OCI-LY7 (cell line): ENCODE data around the gene DIP2C. TPM values are rescaled to one million over a fixed set of nuclear protein-coding genes. Genes with fewer than 3 reads are reported as not detected.

Source experiments
- BruUV-seq: library from RNA; stranded (reverse); fragments of 400-500 nt; replicated peaks from 2 replicates; lab custom pipeline; 2021; lab: Mats Ljungman, UMichigan
- CTCF ChIA-PET: fragments of 300-600 bp; sonication (Branson Sonifier 250); formaldehyde crosslinking; loops from one replicate; lab custom pipeline; 2022; ENCODE audit warnings: antibody characterized with exemption; ENCODE audit not compliant: unreplicated experiment; lab: Charles Lee
- POLR2A ChIA-PET: fragments of 300-600 bp; sonication (Branson Sonifier 250); formaldehyde crosslinking; loops from one replicate; lab custom pipeline; 2022; ENCODE audit warnings: antibody characterized with exemption; lab: Charles Lee
- DNase-seq: peaks from one replicate; pipeline ENCODE4 v3.0.0-alpha.2; 2015; ENCODE audit warnings: low spot score
- H2AFZ ChIP-seq: fragments of 200-600 bp; sonication (generic), shearing (Covaris generic); 2 replicates; pipeline ENCODE4 v1.6.1; 2014; ENCODE audit warnings: mild to moderate bottlenecking, antibody characterized with exemption, low read length, moderate library complexity
- H3K27ac ChIP-seq: fragments of 200-600 bp; sonication (generic); 2 replicates; pipeline ENCODE4 v1.5.1; 2014; ENCODE audit warnings: mixed run types, low read depth, mild to moderate bottlenecking, moderate library complexity, low read length, inconsistent platforms; ENCODE audit not compliant: poor library complexity, severe bottlenecking
- H3K36me3 ChIP-seq: fragments of 200-600 bp; sonication (generic); 2 replicates; pipeline ENCODE4 v1.6.1; 2014; ENCODE audit warnings: mild to moderate bottlenecking, antibody characterized with exemption, low read length, moderate library complexity, mixed read lengths; ENCODE audit not compliant: insufficient read depth
- H3K4me1 ChIP-seq: fragments of 200-600 bp; sonication (generic); 2 replicates; pipeline ENCODE4 v1.5.1; 2014; ENCODE audit warnings: mild to moderate bottlenecking, low read length; ENCODE audit not compliant: insufficient read depth, poor library complexity, severe bottlenecking
- H3K4me2 ChIP-seq: fragments of 200-600 bp; sonication (generic); 2 replicates; pipeline ENCODE4 v1.6.1; 2014; ENCODE audit warnings: mild to moderate bottlenecking, low read length
- H3K4me3 ChIP-seq: fragments of 200-600 bp; sonication (generic); 2 replicates; pipeline ENCODE4 v1.5.1; 2014; ENCODE audit warnings: mild to moderate bottlenecking, low read depth, low read length; ENCODE audit not compliant: poor library complexity, severe bottlenecking
- H3K79me2 ChIP-seq: fragments of 200-600 bp; sonication (generic); 2 replicates; pipeline ENCODE4 v1.6.1; 2016; ENCODE audit warnings: low read depth, mild to moderate bottlenecking, low read length, moderate library complexity, mixed read lengths; ENCODE audit not compliant: insufficient read depth
- H3K9me2 ChIP-seq: fragments of 200-600 bp; sonication (generic); 2 replicates; pipeline ENCODE4 v1.6.1; 2016; ENCODE audit warnings: mild to moderate bottlenecking, low read length, mixed read lengths; ENCODE audit not compliant: insufficient read depth
- H3K9me3 ChIP-seq: fragments of 200-600 bp; sonication (generic); 2 replicates; pipeline ENCODE4 v1.6.1; 2014; ENCODE audit warnings: mild to moderate bottlenecking, mixed run types, low read length, mixed read lengths
- H4K20me1 ChIP-seq: fragments of 200-600 bp; sonication (generic); 2 replicates; pipeline ENCODE4 v1.6.1; 2014; ENCODE audit warnings: mild to moderate bottlenecking, antibody characterized with exemption, low read length, moderate library complexity, mixed read lengths; ENCODE audit not compliant: insufficient read depth
- EZH2phosphoT487 ChIP-seq: fragments of 200-600 bp; sonication (generic); IDR thresholded peaks from 2 replicates; pipeline ENCODE4 v1.6.1; 2018; ENCODE audit warnings: low read depth, borderline replicate concordance, mild to moderate bottlenecking, mixed run types, antibody characterized with exemption, low read length, moderate library complexity, mixed read lengths
- intact Hi-C: fragments of 100-400 bp; cut with micrococcal nuclease; formaldehyde crosslinking; loops from one replicate; pipeline ENCODE4 v1.10.0; 2022; ENCODE audit not compliant: unreplicated experiment
- total RNA-seq, 2 experiments: library from RNA; depleted of rRNA in 1 of 2; stranded (reverse); fragments of >200 nt in 1 of 2; shearing (Covaris generic) in 1 of 2; gene quantifications; 2 replicates each; pipeline ENCODE4 v1.2.3, GENCODE V29; 2014 to 2022
- TF ChIP-seq, protein P1 (sequence below): fragments of 200-600 bp; sonication (generic); conservative IDR thresholded peaks from 2 replicates; pipeline ENCODE4 v1.5.1; 2014; ENCODE audit warnings: mild to moderate bottlenecking, antibody characterized with exemption, low read length, moderate library complexity, mixed read lengths

The DIP2C gene
- total RNA-seq, 2 experiments from 2014 or later, result 10.9 to 29.5 TPM

DNA sequence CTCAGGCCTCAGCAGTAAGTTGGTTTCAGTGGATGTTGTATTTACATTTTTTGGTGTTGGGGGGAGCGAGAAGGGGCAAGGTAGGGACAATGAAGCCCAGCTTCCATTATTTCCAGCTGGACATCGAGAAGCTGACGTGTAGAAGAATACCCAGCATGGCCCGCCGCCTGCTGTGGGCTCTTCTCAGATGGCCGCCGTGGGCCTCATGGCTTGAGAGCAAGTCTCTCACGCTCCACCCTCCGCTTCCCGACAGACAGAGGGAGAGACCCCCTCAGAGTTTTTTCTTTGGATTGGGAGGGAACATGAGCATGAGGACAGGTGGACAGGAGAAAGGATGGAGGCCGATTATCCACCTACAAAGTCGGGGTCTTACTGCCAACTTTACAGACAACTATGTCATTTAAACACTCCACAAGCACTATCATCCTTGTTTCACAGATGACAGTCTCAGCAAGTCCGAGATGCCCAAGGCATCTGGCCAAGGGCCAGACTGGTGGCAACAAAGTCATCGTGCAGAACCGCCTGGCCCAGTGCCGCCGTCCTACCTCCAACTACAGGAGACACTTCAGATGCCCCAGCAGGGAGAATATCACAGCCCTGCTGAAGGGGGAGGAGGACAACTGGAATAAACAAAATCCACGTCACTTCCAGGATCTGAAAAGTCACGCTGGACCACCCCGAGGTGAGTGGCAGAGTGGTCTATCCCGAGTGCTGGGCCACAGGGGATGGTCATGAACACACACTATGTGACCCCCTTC, 195.9 kb downstream of the DIP2C start:
- no peaks in the 10 kb centered on the region for H4K20me1 ChIP-seq
- ChIA-PET CTCF (no interaction called here), POLR2A (no interaction called here)
- no peaks in the 10 kb centered on the region for H3K9me2 ChIP-seq
- no peak overlapping the region for H2AFZ ChIP-seq
- no peak overlapping the region for H3K4me2 ChIP-seq
- H3K79me2 ChIP-seq, result 0 out of 2 replicates have a peak, but pooled peaks cover 7% of the 10 kb centered on the region
- no peak for DNase-seq
- H3K4me3 ChIP-seq, result no peak overlapping the region
- intact Hi-C loops, result no loop called here
- TF ChIP-seq, protein P1, sequence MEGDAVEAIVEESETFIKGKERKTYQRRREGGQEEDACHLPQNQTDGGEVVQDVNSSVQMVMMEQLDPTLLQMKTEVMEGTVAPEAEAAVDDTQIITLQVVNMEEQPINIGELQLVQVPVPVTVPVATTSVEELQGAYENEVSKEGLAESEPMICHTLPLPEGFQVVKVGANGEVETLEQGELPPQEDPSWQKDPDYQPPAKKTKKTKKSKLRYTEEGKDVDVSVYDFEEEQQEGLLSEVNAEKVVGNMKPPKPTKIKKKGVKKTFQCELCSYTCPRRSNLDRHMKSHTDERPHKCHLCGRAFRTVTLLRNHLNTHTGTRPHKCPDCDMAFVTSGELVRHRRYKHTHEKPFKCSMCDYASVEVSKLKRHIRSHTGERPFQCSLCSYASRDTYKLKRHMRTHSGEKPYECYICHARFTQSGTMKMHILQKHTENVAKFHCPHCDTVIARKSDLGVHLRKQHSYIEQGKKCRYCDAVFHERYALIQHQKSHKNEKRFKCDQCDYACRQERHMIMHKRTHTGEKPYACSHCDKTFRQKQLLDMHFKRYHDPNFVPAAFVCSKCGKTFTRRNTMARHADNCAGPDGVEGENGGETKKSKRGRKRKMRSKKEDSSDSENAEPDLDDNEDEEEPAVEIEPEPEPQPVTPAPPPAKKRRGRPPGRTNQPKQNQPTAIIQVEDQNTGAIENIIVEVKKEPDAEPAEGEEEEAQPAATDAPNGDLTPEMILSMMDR, result no peak
- no peak for TF ChIP-seq EZH2phosphoT487
- no peaks in the 10 kb centered on the region for H3K4me1 ChIP-seq
- peaks cover 43% of the 10 kb centered on the region; the same call in 1 of the 2 replicates for H3K36me3 ChIP-seq
- no TSS peak for BruUV-seq
- no peak overlapping the region for H3K27ac ChIP-seq
- no peaks in the 10 kb centered on the region for H3K9me3 ChIP-seq

- Histone ChIP-seq H3K36me3 (peaks cover 37% of the 10 kb centered on the region; the same call in 1 of the 2 replicates), H3K9me2 (no peaks in the 10 kb centered on the region), H3K79me2 (0 out of 2 replicates have a peak, but pooled peaks cover 7% of the 10 kb centered on the region), H2AFZ (no peak overlapping the region), H3K4me2 (no peak overlapping the region), H3K4me3 (no peak overlapping the region), H3K9me3 (no peaks in the 10 kb centered on the region), H3K4me1 (no peaks in the 10 kb centered on the region), H4K20me1 (no peaks in the 10 kb centered on the region), H3K27ac (no peak overlapping the region)
- TF ChIP-seq, protein P1, result no peak
- no peak for TF ChIP-seq EZH2phosphoT487
- ChIA-PET POLR2A (interaction anchor here (1.1 kb wide), 1 partner anchor 9 kb away, joined by 4 read pairs; no protein-coding TSS in a partner anchor), CTCF (no interaction called here)
- BruUV-seq, result no TSS peak
- DNase-seq, result no peak
- intact Hi-C loops, result no loop called here
These were observed 196.6 kb downstream of the DIP2C start for GRCh38 chr10:492836-493235.
